Cardiac muscle cell (in vitro differentiated cells and primary cell): ENCODE measurements around the gene NAV2. TPM values are rescaled to one million over a fixed set of nuclear protein-coding genes. Genes with fewer than 3 reads are reported as not detected.

Source experiments
- DNase-seq, 2 donors: peaks; one replicate each; pipeline versions ENCODE4 v3.0.0 to v3.0.0-alpha.2; 2010 to 2017; ENCODE audit warnings: low read depth in 1 of 2, low spot score in 1 of 2
- H3K27ac ChIP-seq: fragments of 200-600 bp; sonication (generic); 2 replicates; pipeline ENCODE4 v1.5.1; 2016
- H3K27me3 ChIP-seq: fragments of 200-600 bp; sonication (generic); 2 replicates; pipeline ENCODE4 v1.6.0; 2016; ENCODE audit warnings: control low read depth
- H3K36me3 ChIP-seq: fragments of 200-600 bp; sonication (generic); 2 replicates; pipeline ENCODE4 v1.5.1; 2016; ENCODE audit warnings: control low read depth
- H3K4me1 ChIP-seq: fragments of 200-600 bp; sonication (generic); 2 replicates; pipeline ENCODE4 v1.8.1; 2017; ENCODE audit warnings: low read depth, mild to moderate bottlenecking, mixed run types
- H3K4me3 ChIP-seq: fragments of 200-600 bp; sonication (generic); 2 replicates; pipeline ENCODE4 v1.5.1; 2016; ENCODE audit warnings: mild to moderate bottlenecking
- H3K9me3 ChIP-seq: fragments of 200-600 bp; sonication (generic); 2 replicates; pipeline ENCODE4 v1.5.1; 2017; ENCODE audit warnings: low read depth, mild to moderate bottlenecking, control low read depth
- CTCF ChIP-seq: IDR thresholded peaks from 2 replicates; pipeline ENCODE4 v1.5.1; 2012; ENCODE audit warnings: low read depth, mild to moderate bottlenecking, low read length
- polyA plus RNA-seq: library from polyadenylated mRNA; unstranded; fragments of >200 nt; fragmentation: Nextera tagmentation; extraction: Ambion mirVana; gene quantifications from 2 replicates; pipeline ENCODE4 v1.2.1, GENCODE V29; 2016
- total RNA-seq: library from RNA; depleted of rRNA; stranded (reverse); fragments of >200 nt; gene quantifications from 2 replicates; pipeline ENCODE4 v1.2.3, GENCODE V29; 2016

NAV2 gene
- total and polyA plus RNA-seq, 2 experiments from 2014 or later, result 113 to 164 TPM

- Histone ChIP-seq H3K27ac (no peak overlapping the region), H3K4me1 (peaks cover 1% of the 10 kb centered on the region)
- no peak for TF ChIP-seq CTCF
Observed at GRCh38 chr11:19811380-19811779, 98.7 kb downstream of the NAV2 start.

GRCh38 chr11:19812096-19812495 lies 99.5 kb downstream of the NAV2 start:
- Histone ChIP-seq H3K4me3 (no peak overlapping the region), H3K27ac (no peak overlapping the region), H3K36me3 (no peaks in the 10 kb centered on the region), H3K9me3 (no peaks in the 10 kb centered on the region), H3K27me3 (no peaks in the 10 kb centered on the region), H3K4me1 (no peaks in the 10 kb centered on the region)
- no peak for DNase-seq
- no peak for TF ChIP-seq CTCF

More at GRCh38 chr11:19811380-19811779, 98.7 kb downstream of the NAV2 start:
- H3K4me3 ChIP-seq, result no peak overlapping the region
- no peaks in the 10 kb centered on the region for H3K27me3 ChIP-seq
- no peak for DNase-seq
- no peaks in the 10 kb centered on the region for H3K9me3 ChIP-seq
- no peaks in the 10 kb centered on the region for H3K36me3 ChIP-seq

- H3K27me3 ChIP-seq, result no peaks in the 10 kb centered on the region
- no peak overlapping the region for H3K4me3 ChIP-seq
- H3K4me1 ChIP-seq, result no peaks in the 10 kb centered on the region
- peak in 1 of 2 donors; percentile 21 for DNase-seq
- no peaks in the 10 kb centered on the region for H3K9me3 ChIP-seq
- no peak overlapping the region for H3K27ac ChIP-seq
- no peaks in the 10 kb centered on the region for H3K36me3 ChIP-seq
- no peak for TF ChIP-seq CTCF
Observed at GRCh38 chr11:19812710-19813109, 100.1 kb downstream of the NAV2 start.

- TF ChIP-seq CTCF, result no peak
- Histone ChIP-seq H3K27ac (no peak overlapping the region), H3K4me3 (no peak overlapping the region), H3K36me3 (no peaks in the 10 kb centered on the region), H3K9me3 (no peaks in the 10 kb centered on the region), H3K27me3 (no peaks in the 10 kb centered on the region), H3K4me1 (no peaks in the 10 kb centered on the region)
- DNase-seq, result no peak
Observed at GRCh38 chr11:19813158-19813879, 100.7 kb downstream of the NAV2 start.

GRCh38 chr11:19814421-19814820 lies 101.8 kb downstream of the NAV2 start:
- H3K27me3 ChIP-seq, result no peaks in the 10 kb centered on the region
- no peak overlapping the region for H3K27ac ChIP-seq
- no peak for DNase-seq
- H3K9me3 ChIP-seq, result no peaks in the 10 kb centered on the region
- peaks cover 3% of the 10 kb centered on the region for H3K4me1 ChIP-seq
- no peaks in the 10 kb centered on the region for H3K36me3 ChIP-seq
- peak; percentile 23 for TF ChIP-seq CTCF
- no peak overlapping the region for H3K4me3 ChIP-seq

GRCh38 chr11:19816040-19816439 lies 103.4 kb downstream of the NAV2 start:
- H3K36me3 ChIP-seq, result no peaks in the 10 kb centered on the region
- H3K4me3 ChIP-seq, result no peak overlapping the region
- no peaks in the 10 kb centered on the region for H3K9me3 ChIP-seq
- H3K27me3 ChIP-seq, result no peaks in the 10 kb centered on the region
- no peak for DNase-seq
- H3K4me1 ChIP-seq, result peaks cover 11% of the 10 kb centered on the region
- no peak for TF ChIP-seq CTCF
- H3K27ac ChIP-seq, result no peak overlapping the region
